KMS-11 (cell line): ENCODE measurements around the gene MED10.
A peak's percentile ranks its signal among the peaks of the same experiment; 100 is the strongest.

ENCODE experiments used
- H2AFZ ChIP-seq: fragments of 200-600 bp; sonication (generic); 2 replicates; pipeline ENCODE4 v1.6.1; 2016; ENCODE audit warnings: antibody characterized with exemption, mixed run types, low read depth
- H3K27ac ChIP-seq: fragments of 200-600 bp; sonication (generic); 2 replicates; pipeline ENCODE4 v1.6.1; 2016; ENCODE audit warnings: mild to moderate bottlenecking, mixed run types
- H3K27me3 ChIP-seq: fragments of 200-600 bp; sonication (generic); 2 replicates; pipeline ENCODE4 v1.6.1; 2017; ENCODE audit warnings: mild to moderate bottlenecking, low read depth, mixed run types, moderate library complexity; ENCODE audit not compliant: insufficient read depth
- H3K36me3 ChIP-seq: fragments of 200-600 bp; sonication (generic); 2 replicates; pipeline ENCODE4 v1.6.1; 2017; ENCODE audit warnings: mild to moderate bottlenecking, mixed run types; ENCODE audit not compliant: insufficient read depth
- H3K4me1 ChIP-seq: fragments of 200-600 bp; sonication (generic); 2 replicates; pipeline ENCODE4 v1.6.1; 2016; ENCODE audit warnings: mild to moderate bottlenecking, low read depth, mixed run types; ENCODE audit not compliant: poor library complexity, severe bottlenecking
- H3K4me2 ChIP-seq: fragments of 200-600 bp; sonication (generic); 2 replicates; pipeline ENCODE4 v1.7.0; 2016; ENCODE audit warnings: mild to moderate bottlenecking, mixed run types
- H3K4me3 ChIP-seq: fragments of 200-600 bp; sonication (generic); IDR thresholded peaks from 2 replicates; pipeline ENCODE4 v1.6.1; 2017; ENCODE audit warnings: low read depth, low read length, mixed read lengths; ENCODE audit not compliant: insufficient read depth
- H3K79me2 ChIP-seq: fragments of 200-600 bp; sonication (generic); 2 replicates; pipeline ENCODE4 v1.6.1; 2016; ENCODE audit warnings: low read depth, mixed run types; ENCODE audit not compliant: insufficient read depth
- H3K9ac ChIP-seq: fragments of 200-600 bp; sonication (generic); 2 replicates; pipeline ENCODE4 v1.6.1; 2016; ENCODE audit warnings: mild to moderate bottlenecking, mixed run types
- H4K20me1 ChIP-seq: fragments of 200-600 bp; sonication (generic); 2 replicates; pipeline ENCODE4 v1.6.1; 2016; ENCODE audit warnings: mild to moderate bottlenecking, mixed run types; ENCODE audit not compliant: insufficient read depth
- TF ChIP-seq, protein P1 (sequence below): fragments of 200-600 bp; sonication (generic); conservative IDR thresholded peaks from 2 replicates; pipeline ENCODE4 v1.6.1; 2017; ENCODE audit warnings: low read depth, mild to moderate bottlenecking, antibody characterized with exemption, low read length, moderate library complexity, mixed read lengths

Gene MED10

DNA sequence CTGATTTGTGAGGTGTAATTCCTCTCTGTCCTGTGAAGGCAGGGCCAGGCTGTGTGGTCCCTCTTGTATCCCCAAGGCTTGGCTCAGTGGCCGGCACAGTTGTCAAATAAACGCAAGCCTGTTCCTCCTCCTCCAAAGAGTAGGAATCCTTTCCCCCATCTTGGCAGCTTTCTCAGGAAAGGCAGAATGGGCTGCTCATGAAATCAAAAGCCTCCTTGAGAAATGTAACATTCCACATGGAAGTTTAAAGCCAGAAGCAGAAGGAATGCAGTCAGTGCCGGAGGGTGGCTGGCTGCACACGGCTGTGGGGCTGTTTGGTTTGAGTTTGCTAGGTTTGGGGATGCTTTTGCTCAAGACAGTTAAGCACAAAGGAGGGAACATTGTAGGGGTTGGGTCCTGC is 34.5 kb upstream of the MED10 start:
- Histone ChIP-seq H4K20me1 (no peaks in the 10 kb centered on the region), H3K4me1 (peaks cover 22% of the 10 kb centered on the region), H2AFZ (no peak overlapping the region), H3K4me3 (no peak overlapping the region), H3K36me3 (no peaks in the 10 kb centered on the region), H3K27me3 (no peaks in the 10 kb centered on the region), H3K27ac (no peak overlapping the region), H3K9ac (no peak overlapping the region), H3K79me2 (no peaks in the 10 kb centered on the region), H3K4me2 (no peak overlapping the region)
- TF ChIP-seq, protein P1, sequence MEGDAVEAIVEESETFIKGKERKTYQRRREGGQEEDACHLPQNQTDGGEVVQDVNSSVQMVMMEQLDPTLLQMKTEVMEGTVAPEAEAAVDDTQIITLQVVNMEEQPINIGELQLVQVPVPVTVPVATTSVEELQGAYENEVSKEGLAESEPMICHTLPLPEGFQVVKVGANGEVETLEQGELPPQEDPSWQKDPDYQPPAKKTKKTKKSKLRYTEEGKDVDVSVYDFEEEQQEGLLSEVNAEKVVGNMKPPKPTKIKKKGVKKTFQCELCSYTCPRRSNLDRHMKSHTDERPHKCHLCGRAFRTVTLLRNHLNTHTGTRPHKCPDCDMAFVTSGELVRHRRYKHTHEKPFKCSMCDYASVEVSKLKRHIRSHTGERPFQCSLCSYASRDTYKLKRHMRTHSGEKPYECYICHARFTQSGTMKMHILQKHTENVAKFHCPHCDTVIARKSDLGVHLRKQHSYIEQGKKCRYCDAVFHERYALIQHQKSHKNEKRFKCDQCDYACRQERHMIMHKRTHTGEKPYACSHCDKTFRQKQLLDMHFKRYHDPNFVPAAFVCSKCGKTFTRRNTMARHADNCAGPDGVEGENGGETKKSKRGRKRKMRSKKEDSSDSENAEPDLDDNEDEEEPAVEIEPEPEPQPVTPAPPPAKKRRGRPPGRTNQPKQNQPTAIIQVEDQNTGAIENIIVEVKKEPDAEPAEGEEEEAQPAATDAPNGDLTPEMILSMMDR = no peak

DNA sequence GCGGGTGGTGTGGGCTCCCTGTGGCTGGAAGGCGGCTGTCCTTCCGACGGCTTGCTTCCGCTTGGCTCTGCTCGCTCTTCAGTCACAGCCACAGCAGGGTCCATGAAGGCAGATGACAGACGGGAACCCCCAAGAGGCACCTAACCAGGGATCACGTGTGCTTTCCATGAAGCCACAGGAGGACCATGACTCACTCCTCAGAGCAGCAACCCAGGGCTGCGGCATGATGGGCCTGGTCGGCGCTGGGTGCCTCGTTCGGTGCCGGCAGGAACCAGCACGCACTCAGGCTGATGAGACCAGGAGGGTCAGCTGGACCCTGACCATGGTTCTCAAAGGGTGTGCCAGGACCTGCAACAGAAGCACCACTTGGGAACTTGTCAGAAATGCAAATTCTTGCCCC is 32.8 kb upstream of the MED10 start:
- Histone ChIP-seq H3K27me3 (no peaks in the 10 kb centered on the region), H3K36me3 (no peaks in the 10 kb centered on the region), H3K4me2 (no peak overlapping the region), H4K20me1 (no peaks in the 10 kb centered on the region), H3K79me2 (no peaks in the 10 kb centered on the region), H2AFZ (no peak overlapping the region), H3K9ac (no peak overlapping the region), H3K4me3 (no peak overlapping the region), H3K4me1 (peaks cover 37% of the 10 kb centered on the region), H3K27ac (no peak overlapping the region)
- TF ChIP-seq, protein P1 = no peak

DNA sequence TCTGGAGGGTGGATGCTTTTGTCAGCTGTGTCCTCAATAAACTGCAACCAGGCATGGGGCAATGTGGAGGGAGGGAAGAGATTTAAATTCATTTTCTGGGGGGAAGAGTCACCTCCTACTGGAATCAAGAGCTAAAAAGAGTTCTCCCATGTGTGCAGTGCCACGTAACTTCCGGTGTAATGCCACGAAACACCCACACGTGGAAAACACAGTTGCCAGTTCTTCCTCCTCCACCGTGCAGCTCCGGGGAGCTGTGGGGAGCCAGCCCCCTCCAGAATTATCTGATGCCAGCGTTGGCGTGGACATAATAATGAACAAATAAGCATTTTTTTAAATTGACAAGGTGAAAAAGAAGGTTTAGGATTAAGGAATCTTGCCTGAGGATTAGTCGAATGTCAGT is 32.1 kb upstream of the MED10 start:
- no peaks in the 10 kb centered on the region for H4K20me1 ChIP-seq
- no peaks in the 10 kb centered on the region for H3K79me2 ChIP-seq
- H3K4me2 ChIP-seq = no peak overlapping the region
- H3K36me3 ChIP-seq = no peaks in the 10 kb centered on the region
- no peak overlapping the region for H3K4me3 ChIP-seq
- no peak overlapping the region for H2AFZ ChIP-seq
- H3K9ac ChIP-seq = no peak overlapping the region
- TF ChIP-seq, protein P1 = no peak
- no peak overlapping the region for H3K27ac ChIP-seq
- H3K27me3 ChIP-seq = no peaks in the 10 kb centered on the region
- peaks cover 44% of the 10 kb centered on the region for H3K4me1 ChIP-seq

DNA sequence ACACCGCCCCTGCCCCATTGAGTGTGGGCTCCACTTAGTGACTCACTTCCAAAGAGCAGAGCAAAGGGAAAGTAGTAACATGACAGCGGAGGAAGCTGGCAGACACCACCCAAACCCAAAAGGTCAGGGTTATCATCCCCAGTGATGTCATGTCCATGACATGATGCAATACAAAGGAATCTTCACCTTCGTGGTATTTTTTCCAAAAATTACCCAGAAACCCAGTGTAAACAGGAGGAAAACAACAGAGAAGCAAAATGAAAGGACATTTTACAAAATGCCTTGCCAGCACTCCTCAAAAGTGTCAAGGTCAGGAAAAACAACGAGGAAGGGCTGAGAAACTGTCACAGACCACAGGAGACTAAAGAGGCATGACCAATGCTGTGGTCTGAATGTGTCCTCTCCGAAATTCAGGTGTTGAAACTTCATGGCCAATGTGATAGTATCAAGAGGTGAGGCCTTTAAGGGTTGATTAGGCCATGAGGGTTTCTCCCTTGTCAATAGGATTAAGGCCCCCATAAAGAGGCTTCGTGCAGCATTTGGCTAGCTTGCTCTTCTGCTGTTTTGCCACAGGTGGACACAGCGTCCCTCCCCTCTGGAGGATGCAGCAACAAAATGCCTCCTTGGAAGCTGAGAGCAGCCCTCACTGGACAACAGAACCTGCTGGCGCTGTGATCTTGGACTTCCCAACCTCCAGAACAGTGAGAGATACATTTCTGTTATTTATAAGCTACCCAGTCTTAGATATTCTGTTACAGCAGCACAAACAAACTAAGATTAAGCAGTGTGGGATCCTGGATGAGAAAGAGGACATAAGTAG is 30.5 kb upstream of the MED10 start:
- Histone ChIP-seq H4K20me1 (no peaks in the 10 kb centered on the region), H3K36me3 (no peaks in the 10 kb centered on the region), H3K4me3 (no peak overlapping the region), H3K27me3 (no peaks in the 10 kb centered on the region), H3K4me1 (peaks cover 60% of the 10 kb centered on the region), H3K27ac (peak overlapping the region; percentile 59), H3K9ac (peak overlapping the region; percentile 10; the same call in 1 of the 2 replicates), H2AFZ (peak overlapping the region; percentile 31), H3K79me2 (no peaks in the 10 kb centered on the region), H3K4me2 (peak overlapping the region; percentile 63)
- TF ChIP-seq, protein P1 = no peak
